Measurements from ENCODE around the gene GBF1. TPM values are rescaled to one million over a fixed set of nuclear protein-coding genes. Genes with fewer than 3 reads are reported as not detected.
A peak's percentile ranks its signal among the peaks of the same experiment; 100 is the strongest.

The GBF1 gene
- total RNA-seq, 1 experiment from 2014 or later = 50.6 TPM

- Mint-ChIP-seq H3K9me3 (ENCODE audit: unreplicated experiment) (no peaks in the 10 kb centered on the region), H3K27me3 (ENCODE audit: insufficient read depth, unreplicated experiment) (no peaks in the 10 kb centered on the region), H3K4me3 (ENCODE audit: unreplicated experiment) (no peak overlapping the region), H3K27ac (ENCODE audit: low read depth, unreplicated experiment) (no peak overlapping the region), H3K4me1 (ENCODE audit: insufficient read depth, unreplicated experiment) (peaks cover 16% of the 10 kb centered on the region), H3K36me3 (ENCODE audit: insufficient read depth, unreplicated experiment) (peaks cover 17% of the 10 kb centered on the region)
- ChIA-PET CTCF (interaction anchor here (0.6 to 8.6 kb wide), 5 partner anchors 20 to 850 kb away, joined by 3 to 137 read pairs (median 3); partner anchors contain the start of gene NFKB2), POLR2A (interaction anchor here (0.9 to 1.9 kb wide), 4 partner anchors 24 to 290 kb away, joined by 3 to 6 read pairs (median 3); partner anchors contain the start of gene NFKB2)
- no TSS peak for BruUV-seq (replicated peaks)
- peak; percentile 17 for DNase-seq (ENCODE audit: unreplicated experiment)
- intact Hi-C loops (cut with micrococcal nuclease) = loop anchor here (10.0 kb wide), 1 partner anchor 202 kb away; the partner anchor contains the start of gene ELOVL3
- TF ChIP-seq CTCF (IDR thresholded peaks at IDR 0.05; ENCODE audit: unreplicated experiment) = no peak
These were observed 181.5 kb downstream of the GBF1 start for GRCh38 chr10:102426803-102427287.

- no TSS peak for BruUV-seq (replicated peaks)
- Mint-ChIP-seq H3K27me3 (ENCODE audit: insufficient read depth, unreplicated experiment) (no peaks in the 10 kb centered on the region), H3K4me1 (ENCODE audit: insufficient read depth, unreplicated experiment) (peaks cover 16% of the 10 kb centered on the region), H3K9me3 (ENCODE audit: unreplicated experiment) (no peaks in the 10 kb centered on the region), H3K4me3 (ENCODE audit: unreplicated experiment) (no peak overlapping the region), H3K27ac (ENCODE audit: low read depth, unreplicated experiment) (no peak overlapping the region), H3K36me3 (ENCODE audit: insufficient read depth, unreplicated experiment) (peaks cover 3% of the 10 kb centered on the region)
- POLR2A ChIA-PET = no interaction called here
- no peak for DNase-seq (ENCODE audit: unreplicated experiment)
- no peak for TF ChIP-seq CTCF (IDR thresholded peaks at IDR 0.05; ENCODE audit: unreplicated experiment)
- intact Hi-C loops (cut with micrococcal nuclease) = loop anchor here (10.0 kb wide), 1 partner anchor 205 kb away; the partner anchor contains the start of gene ELOVL3
- CTCF ChIA-PET = interaction anchor here (0.7 kb wide), 2 partner anchors 26 to 30 kb away, joined by 3 to 4 read pairs; no protein-coding TSS in a partner anchor
These were observed 184.1 kb downstream of the GBF1 start for GRCh38 chr10:102429468-102429867.

- intact Hi-C loops (cut with micrococcal nuclease) = no loop called here
- Mint-ChIP-seq H3K9me3 (ENCODE audit: unreplicated experiment) (no peaks in the 10 kb centered on the region), H3K27me3 (ENCODE audit: insufficient read depth, unreplicated experiment) (no peaks in the 10 kb centered on the region), H3K36me3 (ENCODE audit: insufficient read depth, unreplicated experiment) (no peaks in the 10 kb centered on the region), H3K4me3 (ENCODE audit: unreplicated experiment) (peak overlapping the region; percentile 90), H3K27ac (ENCODE audit: low read depth, unreplicated experiment) (peak overlapping the region; percentile 94), H3K4me1 (ENCODE audit: insufficient read depth, unreplicated experiment) (peaks cover 31% of the 10 kb centered on the region)
- CTCF ChIA-PET = interaction anchor here (0.6 to 2.2 kb wide), 6 partner anchors 9 to 202 kb away, joined by 3 to 11 read pairs (median 4); partner anchors contain the start of genes C10orf95 and FBXL15
- no peak for TF ChIP-seq CTCF (IDR thresholded peaks at IDR 0.05; ENCODE audit: unreplicated experiment)
- no TSS peak for BruUV-seq (replicated peaks)
- peak; percentile 47 for DNase-seq (ENCODE audit: unreplicated experiment)
- POLR2A ChIA-PET = interaction anchor here (0.9 to 5.7 kb wide), 16 partner anchors 10 to 613 kb away, joined by 3 to 119 read pairs (median 6); partner anchors contain the start of genes ACTR1A, C10orf95, FBXL15 and NFKB2
These were observed 186.3 kb downstream of the GBF1 start for GRCh38 chr10:102431452-102432124.

Other genes starting within 250 kb of the GBF1 start
- gene ARMH3, start 189.4 kb upstream of the GBF1 start, total RNA-seq (2022) = 17.6 and 18.9 TPM in 2 replicates
- 15.0 and 16.6 TPM in 2 replicates for gene HPS6, start 180.2 kb upstream of the GBF1 start, total RNA-seq (2022)
- 28.9 and 31.7 TPM in 2 replicates for gene LDB1, start 125.2 kb upstream of the GBF1 start, total RNA-seq (2022)
- 50.4 and 68.2 TPM in 2 replicates for gene PPRC1, start 112.5 kb upstream of the GBF1 start, total RNA-seq (2022)
- gene NOLC1, start 93.1 kb upstream of the GBF1 start, total RNA-seq (2022) = 122 and 168 TPM in 2 replicates
- not detected in 2 replicates for gene ELOVL3, start 19.2 kb upstream of the GBF1 start, total RNA-seq (2022)
- gene PITX3, start 4.0 kb upstream of the GBF1 start, total RNA-seq (2022) = not detected in 2 replicates
- 60.9 and 76.2 TPM in 2 replicates for gene NFKB2, start 150.2 kb downstream of the GBF1 start, total RNA-seq (2022)
- 0.66 and 0.75 TPM in 2 replicates for gene PSD, start 173.3 kb downstream of the GBF1 start, total RNA-seq (2022)
- 11.1 and 11.3 TPM in 2 replicates for gene FBXL15, start 175.3 kb downstream of the GBF1 start, total RNA-seq (2022)
- gene CUEDC2, start 187.0 kb downstream of the GBF1 start, total RNA-seq (2022) = 55.0 and 64.5 TPM in 2 replicates
- gene C10orf95, start 206.0 kb downstream of the GBF1 start, total RNA-seq (2022) = 0.49 and 0.63 TPM in 2 replicates